GM04504 (cell line): Measurements from ENCODE around the gene GFRA4.
"Not testable (repeated sequence)": the region's sequence is repeated elsewhere in the genome, so short reads cannot be mapped to it uniquely, and the experiment has no call there.

Experiments
- DNase-seq: peaks from one replicate; pipeline ENCODE4 v3.0.0-alpha.2; 2012; ENCODE audit warnings: low read depth

Gene GFRA4

GRCh38 chr20:3615171-3615840 lies 47.9 kb downstream of the GFRA4 start:
- not testable (repeated sequence) for DNase-seq

- DNase-seq = no peak
Observed at GRCh38 chr20:3614466-3614865, 48.7 kb downstream of the GFRA4 start.

DNA sequence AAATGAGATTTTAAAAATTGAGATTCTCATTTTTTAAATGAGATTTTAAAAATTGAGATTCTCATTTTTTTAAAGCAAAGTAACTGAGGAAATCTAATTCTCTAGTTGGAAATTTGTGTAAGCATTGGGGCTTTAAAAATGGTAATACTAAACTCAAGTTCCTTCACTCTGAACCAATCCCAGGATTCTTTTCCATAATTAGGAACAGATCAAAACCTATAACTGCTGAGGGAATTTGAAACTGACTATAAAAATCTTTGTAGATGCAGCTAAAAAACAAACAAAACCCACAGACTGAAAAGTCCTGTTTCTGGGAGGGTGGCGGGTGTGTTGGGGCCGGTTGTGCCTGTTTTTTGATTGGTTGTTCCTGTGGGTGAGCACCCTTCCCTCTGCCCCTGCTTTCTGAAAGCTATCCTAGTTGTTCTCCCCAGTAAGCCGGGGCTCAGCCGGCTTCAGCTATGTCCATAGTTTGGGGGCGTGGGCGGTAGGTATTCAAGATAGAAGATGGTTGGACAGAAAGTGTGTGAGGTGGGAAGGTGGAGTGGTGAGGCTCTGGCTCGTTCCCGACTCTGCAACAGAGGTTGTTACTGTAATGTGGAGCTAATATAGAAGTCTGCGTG lies 49.3 kb downstream of the GFRA4 start:
- DNase-seq = no peak

DNA sequence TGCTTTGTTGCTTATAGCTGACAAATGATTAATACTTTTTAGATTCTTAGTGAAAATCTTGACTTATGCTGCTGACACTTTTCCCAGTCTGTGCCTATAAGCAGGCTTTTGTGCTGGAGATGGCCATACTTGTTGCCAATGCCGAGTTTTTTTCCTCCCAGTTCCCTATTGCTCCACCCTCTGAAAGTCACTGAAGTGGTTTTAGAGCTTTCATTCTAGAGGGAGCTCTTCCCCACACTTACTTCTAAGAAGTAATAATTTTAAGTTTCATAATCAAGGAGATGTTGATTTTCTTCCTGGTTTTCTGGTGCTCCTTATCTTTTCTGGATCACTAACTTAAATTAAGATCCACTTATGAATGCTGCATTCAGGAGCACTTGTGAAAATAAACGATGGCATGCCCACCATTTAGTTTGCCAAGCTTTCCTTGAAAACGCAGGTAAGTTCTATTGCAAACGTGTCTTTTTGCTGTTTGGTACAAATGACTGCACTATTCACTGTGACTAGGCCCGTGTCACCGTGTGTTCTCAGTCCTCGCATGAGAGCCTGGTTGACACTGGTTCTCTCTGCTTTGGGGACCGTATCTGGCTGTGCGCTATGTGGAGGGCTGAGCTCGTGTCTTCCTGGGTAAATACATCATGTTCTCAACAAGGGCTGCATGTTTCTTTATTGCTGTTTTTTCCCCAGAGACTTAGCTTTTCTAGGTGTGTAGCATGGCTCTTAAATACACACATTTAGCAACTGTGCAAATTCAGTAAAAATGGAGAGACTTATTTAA lies 50.2 kb downstream of the GFRA4 start:
- DNase-seq = no peak

- no peak for DNase-seq
Observed at GRCh38 chr20:3611901-3612300, 51.3 kb downstream of the GFRA4 start.
